GM20000 (cell line): ENCODE data around the gene CNTF.

Experiments used
- DNase-seq: peaks from one replicate; pipeline ENCODE4 v3.0.0; 2012; ENCODE audit warnings: low spot score
- CTCF ChIP-seq: IDR thresholded peaks from 2 replicates; pipeline ENCODE4 v1.5.1; 2012; ENCODE audit warnings: mild to moderate bottlenecking, control low read depth; ENCODE audit errors: extremely low read depth, missing control alignments

CNTF gene

GRCh38 chr11:58578136-58578634 lies 44.3 kb upstream of the CNTF start:
- no peak for TF ChIP-seq CTCF
- DNase-seq = peak; percentile 70

GRCh38 chr11:58578635-58579191 lies 43.8 kb upstream of the CNTF start, which contains the start of gene ZFP91:
TSS of gene ZFP91 (plus strand) at chr11:58579063. CDS start at chr11:58579282, 219 bp downstream.
- no peak for TF ChIP-seq CTCF

DNA sequence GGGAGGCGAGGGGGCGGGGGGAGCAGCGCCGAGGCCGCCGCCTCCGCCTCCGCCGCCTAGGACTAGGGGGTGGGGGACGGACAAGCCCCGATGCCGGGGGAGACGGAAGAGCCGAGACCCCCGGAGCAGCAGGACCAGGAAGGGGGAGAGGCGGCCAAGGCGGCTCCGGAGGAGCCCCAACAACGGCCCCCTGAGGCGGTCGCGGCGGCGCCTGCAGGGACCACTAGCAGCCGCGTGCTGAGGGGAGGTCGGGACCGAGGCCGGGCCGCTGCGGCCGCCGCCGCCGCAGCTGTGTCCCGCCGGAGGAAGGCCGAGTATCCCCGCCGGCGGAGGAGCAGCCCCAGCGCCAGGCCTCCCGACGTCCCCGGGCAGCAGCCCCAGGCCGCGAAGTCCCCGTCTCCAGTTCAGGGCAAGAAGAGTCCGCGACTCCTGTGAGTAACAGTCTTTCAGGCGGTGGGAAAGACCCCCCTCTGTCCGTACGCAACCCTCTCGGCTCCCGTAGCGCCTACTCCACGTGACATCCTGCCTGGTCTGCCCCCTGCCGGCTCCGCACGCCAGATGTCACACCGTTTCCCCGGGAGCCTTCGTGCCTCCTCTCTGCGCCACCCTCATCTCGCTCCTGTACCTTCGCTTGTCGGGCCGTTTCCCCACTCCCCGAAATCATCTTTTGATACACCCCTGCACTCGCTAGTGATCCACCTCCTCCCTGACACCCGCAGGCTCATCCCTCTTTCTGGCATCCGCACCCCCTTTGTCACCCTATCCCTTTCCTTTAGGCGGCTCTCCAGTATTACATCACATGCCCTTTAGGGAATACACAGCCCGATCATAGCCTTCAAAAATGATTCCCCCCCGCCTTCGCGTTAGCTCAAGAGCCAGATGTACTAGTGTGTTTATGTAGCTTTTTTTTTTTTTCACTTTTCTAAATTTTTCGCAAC lies 43.0 kb upstream of the CNTF start:
- peak; percentile 77 for DNase-seq
- TF ChIP-seq CTCF = peak; percentile 85

More at GRCh38 chr11:58578635-58579191, 43.8 kb upstream of the CNTF start, which contains the start of gene ZFP91:
- DNase-seq = peak; percentile 91

DNA sequence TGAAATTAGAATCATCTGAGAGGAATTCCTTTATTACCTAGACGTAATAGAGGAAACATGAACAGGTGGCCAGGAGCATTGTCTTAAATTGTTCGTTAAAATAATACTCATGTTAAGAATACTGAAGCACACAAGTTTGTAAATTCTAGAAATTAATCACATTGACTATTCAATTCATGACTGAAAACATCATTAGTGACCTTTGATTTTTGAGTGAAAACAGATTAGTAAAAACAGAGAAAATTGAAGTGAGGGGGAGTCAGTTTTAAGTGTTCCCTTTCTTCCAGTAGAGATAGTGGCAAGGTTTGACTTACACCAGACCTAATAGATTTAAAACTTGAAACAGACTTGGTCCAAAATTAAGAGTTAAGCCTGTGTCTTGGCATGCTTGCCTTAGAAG lies 42.2 kb upstream of the CNTF start:
- DNase-seq = no peak
- TF ChIP-seq CTCF = no peak

- TF ChIP-seq CTCF = no peak
- no peak for DNase-seq
Measured at GRCh38 chr11:58582437-58582836, 40.0 kb upstream of the CNTF start.

GRCh38 chr11:58586998-58587397 lies 35.5 kb upstream of the CNTF start:
- TF ChIP-seq CTCF = no peak
- DNase-seq = no peak

DNA sequence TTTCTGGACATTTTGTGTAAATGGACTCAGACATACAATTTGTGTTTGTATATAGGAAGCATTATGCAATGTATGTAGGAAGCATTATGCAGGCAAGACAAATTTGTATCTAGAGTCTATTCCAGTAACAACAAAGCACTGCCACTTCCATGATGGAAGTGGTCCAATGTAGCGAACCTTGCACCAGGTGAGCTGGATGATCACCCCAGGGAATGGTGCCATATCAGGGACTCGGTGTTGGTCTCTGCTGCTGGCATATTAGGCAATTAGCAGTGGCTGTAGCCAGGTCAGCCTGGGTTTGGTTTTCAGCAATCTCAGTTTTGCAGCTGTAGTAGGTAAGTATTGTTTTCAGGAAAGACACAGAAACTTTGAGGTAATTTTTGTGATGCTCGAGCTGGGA lies 30.8 kb upstream of the CNTF start:
- no peak for TF ChIP-seq CTCF
- DNase-seq = no peak
